ENCODE results near the gene FAT4.

Gene FAT4
- total RNA-seq: 0 to 0.12 reads per million in 2 experiments

GRCh38 chr4:125314676-125315575, at the start of gene FAT4:
Gene FAT4, plus strand, starts transcription at chr4:125314955. Its CDS starts 1,457 bp downstream, at chr4:125316412.
- no peak for DNase-seq (ENCODE audit: low read depth)

- no peak for DNase-seq (ENCODE audit: low read depth)
Observed at GRCh38 chr4:125265846-125266245, 48.9 kb upstream of the FAT4 start.

GRCh38 chr4:125266901-125267604, 47.7 kb upstream of the FAT4 start:
- DNase-seq (ENCODE audit: low read depth): no peak

- DNase-seq (ENCODE audit: low read depth): no peak
Observed at GRCh38 chr4:125267630-125268029, 47.1 kb upstream of the FAT4 start.

GRCh38 chr4:125268068-125268755, 46.5 kb upstream of the FAT4 start:
- DNase-seq (ENCODE audit: low read depth): no peak

GRCh38 chr4:125276811-125277210, 37.9 kb upstream of the FAT4 start:
- no peak for DNase-seq (ENCODE audit: low read depth)

GRCh38 chr4:125277790-125278189, 37.0 kb upstream of the FAT4 start:
- DNase-seq (ENCODE audit: low read depth): no peak

- no peak for DNase-seq (ENCODE audit: low read depth)
Observed at GRCh38 chr4:125280892-125281403, 33.8 kb upstream of the FAT4 start.

GRCh38 chr4:125283707-125284279, 31.0 kb upstream of the FAT4 start:
- DNase-seq (ENCODE audit: low read depth): no peak

- DNase-seq (ENCODE audit: low read depth): no peak
Observed at GRCh38 chr4:125297116-125297515, 17.6 kb upstream of the FAT4 start.

GRCh38 chr4:125303058-125303457, 11.7 kb upstream of the FAT4 start:
- no peak for DNase-seq (ENCODE audit: low read depth)

- no peak for DNase-seq (ENCODE audit: low read depth)
Observed at GRCh38 chr4:125303821-125304220, 10.9 kb upstream of the FAT4 start.

GRCh38 chr4:125306112-125306511, 8.6 kb upstream of the FAT4 start:
- no peak for DNase-seq (ENCODE audit: low read depth)

- no peak for DNase-seq (ENCODE audit: low read depth)
Observed at GRCh38 chr4:125306533-125306932, 8.2 kb upstream of the FAT4 start.

GRCh38 chr4:125311503-125311902, 3.3 kb upstream of the FAT4 start:
- no peak for DNase-seq (ENCODE audit: low read depth)

- DNase-seq (ENCODE audit: low read depth): no peak
Observed at GRCh38 chr4:125313497-125313896, 1.3 kb upstream of the FAT4 start.

- no peak for DNase-seq (ENCODE audit: low read depth)
Observed at GRCh38 chr4:125313989-125314667, 627 bp upstream of the FAT4 start.

- DNase-seq (ENCODE audit: low read depth): no peak
Observed at GRCh38 chr4:125315576-125316400, 1.0 kb downstream of the FAT4 start.

- no peak for DNase-seq (ENCODE audit: low read depth)
Observed at GRCh38 chr4:125316401-125316790, 1.6 kb downstream of the FAT4 start.

GRCh38 chr4:125316791-125317524, 2.2 kb downstream of the FAT4 start:
- DNase-seq (ENCODE audit: low read depth): no peak
